SK-N-SH (cell line): ENCODE measurements around the gene BBS9. TPM values are rescaled to one million over a fixed set of nuclear protein-coding genes. Genes with fewer than 3 reads are reported as not detected.

Experiments used
- CTCF ChIA-PET: fragments of 300-600, 350-600 bp; formaldehyde crosslinking; extraction: SDS; loops from one replicate; lab custom pipeline; 2021; lab: Yijun Ruan, JAX
- POLR2A ChIA-PET: fragments of 350-600 bp; sonication (Branson Sonifier 250); formaldehyde crosslinking; extraction: SDS; loops from one replicate; lab custom pipeline; 2020; ENCODE audit warnings: antibody characterized with exemption, inconsistent platforms; lab: Yijun Ruan, JAX
- DNase-seq: peaks from one replicate; pipeline ENCODE4 v3.0.0; 2012
- H2AFZ ChIP-seq: fragments of 200-600 bp; sonication (generic); 2 replicates; pipeline ENCODE4 v1.8.1; 2016; ENCODE audit warnings: antibody characterized with exemption, mild to moderate bottlenecking, low read depth
- H3F3A ChIP-seq: fragments of 200-600 bp; sonication (generic); replicated peaks from 2 replicates; pipeline ENCODE3; 2016; ENCODE audit warnings: antibody characterized with exemption, mild to moderate bottlenecking; ENCODE audit not compliant: insufficient read depth
- H3K27ac ChIP-seq, 2 experiments: fragments of 200-500 bp in 1 of 2; fragments of 200-600 bp in 1 of 2; sonication (Bioruptor generic) in 1 of 2; sonication (generic), shearing (Covaris generic) in 1 of 2; 2 replicates each; pipeline versions ENCODE4 v1.5.1 to v1.6.1; 2014 to 2016; ENCODE audit warnings: low read depth in 2 of 2, inconsistent platforms in 1 of 2, low read length in 1 of 2, mild to moderate bottlenecking in 1 of 2, mixed read lengths in 1 of 2
- H3K27me3 ChIP-seq: fragments of 200-600 bp; sonication (generic), shearing (Covaris generic); 2 replicates; pipeline ENCODE4 v1.6.1; 2016; ENCODE audit warnings: mixed run types; ENCODE audit not compliant: insufficient read depth
- H3K36me3 ChIP-seq, 2 experiments: fragments of 200-500 bp in 1 of 2; fragments of 200-600 bp in 1 of 2; sonication (Bioruptor generic) in 1 of 2; sonication (generic) in 1 of 2; replicated peaks in 1 of 2; 2 replicates each; pipeline versions ENCODE3 to v1.5.1; 2014 to 2016; ENCODE audit warnings: low read length in 1 of 2, mild to moderate bottlenecking in 1 of 2; ENCODE audit not compliant: insufficient read depth in 2 of 2, control insufficient read depth in 1 of 2
- H3K4me1 ChIP-seq, 2 experiments: fragments of 200-500 bp in 1 of 2; fragments of 200-600 bp in 1 of 2; sonication (Bioruptor generic) in 1 of 2; sonication (generic), shearing (Covaris generic) in 1 of 2; 2 replicates each; pipeline versions ENCODE4 v1.5.1 to v1.6.1; 2014 to 2016; ENCODE audit warnings: low read depth in 1 of 2, low read length in 1 of 2, mixed run types in 1 of 2; ENCODE audit not compliant: insufficient read depth in 2 of 2, control insufficient read depth in 1 of 2
- H3K4me2 ChIP-seq: fragments of 200-600 bp; sonication (generic), shearing (Covaris generic); 2 replicates; pipeline ENCODE4 v1.6.1; 2017; ENCODE audit warnings: mixed run types
- H3K4me3 ChIP-seq, 2 experiments: fragments of 200-500 bp in 1 of 2; fragments of 200-600 bp in 1 of 2; sonication (Bioruptor generic) in 1 of 2; sonication (generic), shearing (Covaris generic) in 1 of 2; 2 replicates each; pipeline versions ENCODE4 v1.5.1 to v1.8.1; 2014 to 2016; ENCODE audit warnings: low read depth in 2 of 2, inconsistent platforms in 1 of 2, low read length in 1 of 2, mild to moderate bottlenecking in 1 of 2, mixed read lengths in 1 of 2, moderate library complexity in 1 of 2
- H3K79me2 ChIP-seq: fragments of 200-600 bp; sonication (generic); 2 replicates; pipeline ENCODE4 v1.8.1; 2017; ENCODE audit warnings: mild to moderate bottlenecking; ENCODE audit not compliant: insufficient read depth
- H3K9ac ChIP-seq: fragments of 200-600 bp; sonication (generic); 2 replicates; pipeline ENCODE4 v1.6.1; 2017; ENCODE audit warnings: mixed run types
- H3K9me2 ChIP-seq: fragments of 200-600 bp; sonication (generic); 2 replicates; pipeline ENCODE4 v1.6.1; 2017; ENCODE audit warnings: mixed run types
- H3K9me3 ChIP-seq: fragments of 200-600 bp; sonication (generic); 2 replicates; pipeline ENCODE4 v1.6.1; 2017; ENCODE audit warnings: mixed run types, mild to moderate bottlenecking, moderate library complexity
- H4K20me1 ChIP-seq: fragments of 200-600 bp; sonication (generic); 2 replicates; pipeline ENCODE4 v1.6.1; 2017; ENCODE audit warnings: mild to moderate bottlenecking, mixed run types; ENCODE audit not compliant: insufficient read depth
- ELF1 ChIP-seq: IDR thresholded peaks from 2 replicates; pipeline ENCODE4 v1.4.0; 2012
- FOSL2 ChIP-seq: IDR thresholded peaks from 2 replicates; pipeline ENCODE4 v1.4.0; 2012; ENCODE audit warnings: low read depth, mild to moderate bottlenecking, moderate library complexity, borderline replicate concordance
- FOXM1 ChIP-seq: IDR thresholded peaks from 2 replicates; pipeline ENCODE4 v1.4.0; 2012; ENCODE audit warnings: low read depth, mild to moderate bottlenecking
- IRF3 ChIP-seq: fragments of 150-350 bp; IDR thresholded peaks from 2 replicates; pipeline ENCODE4 v1.6.1; 2016; ENCODE audit warnings: mild to moderate bottlenecking, low read depth, low read length
- JUND ChIP-seq: IDR thresholded peaks from 2 replicates; pipeline ENCODE4 v1.4.0; 2012
- NFIC ChIP-seq: IDR thresholded peaks from 2 replicates; pipeline ENCODE4 v1.4.0; 2012; ENCODE audit warnings: borderline replicate concordance
- PBX3 ChIP-seq: IDR thresholded peaks from 2 replicates; pipeline ENCODE4; 2012
- RAD21 ChIP-seq: IDR thresholded peaks from 2 replicates; pipeline ENCODE4 v1.6.1; 2012; ENCODE audit warnings: mild to moderate bottlenecking, low read length
- RCOR1 ChIP-seq: fragments of 150-350 bp; IDR thresholded peaks from 2 replicates; pipeline ENCODE4 v1.6.1; 2017; ENCODE audit warnings: antibody characterized with exemption, low read length
- RXRA ChIP-seq: IDR thresholded peaks from 2 replicates; pipeline ENCODE4 v1.4.0; 2012; ENCODE audit warnings: low read depth, mild to moderate bottlenecking, borderline replicate concordance
- SIN3A ChIP-seq: IDR thresholded peaks from 2 replicates; pipeline ENCODE4 v1.6.1; 2012; ENCODE audit warnings: low read depth, mild to moderate bottlenecking, low read length, moderate library complexity, borderline replicate concordance
- TAF1 ChIP-seq: IDR thresholded peaks from 2 replicates; pipeline ENCODE4 v1.6.1; 2012; ENCODE audit warnings: low read depth, mild to moderate bottlenecking, low read length, moderate library complexity, borderline replicate concordance
- TEAD4 ChIP-seq: IDR thresholded peaks from 2 replicates; pipeline ENCODE4 v1.4.0; 2012; ENCODE audit warnings: mild to moderate bottlenecking, borderline replicate concordance; ENCODE audit not compliant: insufficient read depth
- WGBS: methylation state at CpG from one replicate; pipeline ENCODE4 v1.1.6; 2017; ENCODE audit warnings: low lambda C conversion rate; 5-methylcytosine and 5-hydroxymethylcytosine counted together
- polyA plus RNA-seq, 3 experiments: library from polyadenylated mRNA; depleted of rRNA; stranded (reverse); fragments of >200 nt; gene quantifications; 2 replicates each; pipeline ENCODE4 v1.2.3, GENCODE V29; 2012
- TF ChIP-seq, protein P1 (sequence below): fragments of 150-350 bp; IDR thresholded peaks from 2 replicates; pipeline ENCODE4 v1.6.1; 2017; ENCODE audit warnings: antibody characterized with exemption, low read length, low read depth, borderline replicate concordance
- TF ChIP-seq, protein P2 (sequence below): IDR thresholded peaks from 2 replicates; pipeline ENCODE4 v1.4.0; 2012; ENCODE audit warnings: low read depth, borderline replicate concordance

BBS9 gene
- polyA plus RNA-seq, 1 of the 3 experiments (the other 2 are of a cell fraction), result 7.5 TPM

GRCh38 chr7:33420311-33420940 is 291.1 kb downstream of the BBS9 start:
- H3K4me2 ChIP-seq, result no peak overlapping the region
- DNase-seq, result no peak
- no peaks in the 10 kb centered on the region for H3K27me3 ChIP-seq
- no peak overlapping the region for H2AFZ ChIP-seq
- ChIA-PET POLR2A (no interaction called here), CTCF (interaction anchor here (1.4 kb wide), 1 partner anchor 177 kb away, joined by 3 read pairs; no protein-coding TSS in a partner anchor)
- TF ChIP-seq PBX3, result no peak
- TF ChIP-seq RAD21, result no peak
- TF ChIP-seq TEAD4, result no peak
- TF ChIP-seq TAF1, result no peak
- TF ChIP-seq FOXM1, result no peak
- TF ChIP-seq ELF1, result no peak
- no peak for TF ChIP-seq SIN3A
- TF ChIP-seq RXRA, result no peak
- TF ChIP-seq, protein P1, sequence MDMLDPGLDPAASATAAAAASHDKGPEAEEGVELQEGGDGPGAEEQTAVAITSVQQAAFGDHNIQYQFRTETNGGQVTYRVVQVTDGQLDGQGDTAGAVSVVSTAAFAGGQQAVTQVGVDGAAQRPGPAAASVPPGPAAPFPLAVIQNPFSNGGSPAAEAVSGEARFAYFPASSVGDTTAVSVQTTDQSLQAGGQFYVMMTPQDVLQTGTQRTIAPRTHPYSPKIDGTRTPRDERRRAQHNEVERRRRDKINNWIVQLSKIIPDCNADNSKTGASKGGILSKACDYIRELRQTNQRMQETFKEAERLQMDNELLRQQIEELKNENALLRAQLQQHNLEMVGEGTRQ, result no peak
- TF ChIP-seq NFIC, result no peak
- no peak for TF ChIP-seq IRF3
- no peak for TF ChIP-seq FOSL2
- TF ChIP-seq RCOR1, result no peak
- TF ChIP-seq JUND, result no peak
- TF ChIP-seq, protein P2, sequence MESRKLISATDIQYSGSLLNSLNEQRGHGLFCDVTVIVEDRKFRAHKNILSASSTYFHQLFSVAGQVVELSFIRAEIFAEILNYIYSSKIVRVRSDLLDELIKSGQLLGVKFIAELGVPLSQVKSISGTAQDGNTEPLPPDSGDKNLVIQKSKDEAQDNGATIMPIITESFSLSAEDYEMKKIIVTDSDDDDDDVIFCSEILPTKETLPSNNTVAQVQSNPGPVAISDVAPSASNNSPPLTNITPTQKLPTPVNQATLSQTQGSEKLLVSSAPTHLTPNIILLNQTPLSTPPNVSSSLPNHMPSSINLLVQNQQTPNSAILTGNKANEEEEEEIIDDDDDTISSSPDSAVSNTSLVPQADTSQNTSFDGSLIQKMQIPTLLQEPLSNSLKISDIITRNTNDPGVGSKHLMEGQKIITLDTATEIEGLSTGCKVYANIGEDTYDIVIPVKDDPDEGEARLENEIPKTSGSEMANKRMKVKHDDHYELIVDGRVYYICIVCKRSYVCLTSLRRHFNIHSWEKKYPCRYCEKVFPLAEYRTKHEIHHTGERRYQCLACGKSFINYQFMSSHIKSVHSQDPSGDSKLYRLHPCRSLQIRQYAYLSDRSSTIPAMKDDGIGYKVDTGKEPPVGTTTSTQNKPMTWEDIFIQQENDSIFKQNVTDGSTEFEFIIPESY, result no peak
- H3K9me2 ChIP-seq, result no peaks in the 10 kb centered on the region; the same call in 1 of the 2 replicates
- no peaks in the 10 kb centered on the region for H3K79me2 ChIP-seq
- H3K36me3 ChIP-seq, result no peaks in the 10 kb centered on the region
- no peaks in the 10 kb centered on the region for H3F3A ChIP-seq
- H3K4me1 ChIP-seq, result no peaks in the 10 kb centered on the region
- no peak overlapping the region for H3K9ac ChIP-seq
- H4K20me1 ChIP-seq, result no peaks in the 10 kb centered on the region
- no peaks in the 10 kb centered on the region for H3K9me3 ChIP-seq
- no peak overlapping the region for H3K4me3 ChIP-seq
- 46% methylated on average over 6 of the region's 6 CpGs for WGBS
- no peak overlapping the region for H3K27ac ChIP-seq
